Stimulated activated CD8-positive, alpha-beta memory T cell treated with anti-CD3 and anti-CD28 coated beads, Interleukin-15, amount 100 ng/mL, for 24 hours (primary cell): ENCODE data around the gene OR1F1.
"Not testable (repeated sequence)": the region's sequence is repeated elsewhere in the genome, so short reads cannot be mapped to it uniquely, and the experiment has no call there.

ENCODE experiments used
- DNase-seq: peaks from one replicate; pipeline ENCODE4 v3.0.0-alpha.2; 2020; ENCODE audit warnings: low read depth

Gene OR1F1

DNA sequence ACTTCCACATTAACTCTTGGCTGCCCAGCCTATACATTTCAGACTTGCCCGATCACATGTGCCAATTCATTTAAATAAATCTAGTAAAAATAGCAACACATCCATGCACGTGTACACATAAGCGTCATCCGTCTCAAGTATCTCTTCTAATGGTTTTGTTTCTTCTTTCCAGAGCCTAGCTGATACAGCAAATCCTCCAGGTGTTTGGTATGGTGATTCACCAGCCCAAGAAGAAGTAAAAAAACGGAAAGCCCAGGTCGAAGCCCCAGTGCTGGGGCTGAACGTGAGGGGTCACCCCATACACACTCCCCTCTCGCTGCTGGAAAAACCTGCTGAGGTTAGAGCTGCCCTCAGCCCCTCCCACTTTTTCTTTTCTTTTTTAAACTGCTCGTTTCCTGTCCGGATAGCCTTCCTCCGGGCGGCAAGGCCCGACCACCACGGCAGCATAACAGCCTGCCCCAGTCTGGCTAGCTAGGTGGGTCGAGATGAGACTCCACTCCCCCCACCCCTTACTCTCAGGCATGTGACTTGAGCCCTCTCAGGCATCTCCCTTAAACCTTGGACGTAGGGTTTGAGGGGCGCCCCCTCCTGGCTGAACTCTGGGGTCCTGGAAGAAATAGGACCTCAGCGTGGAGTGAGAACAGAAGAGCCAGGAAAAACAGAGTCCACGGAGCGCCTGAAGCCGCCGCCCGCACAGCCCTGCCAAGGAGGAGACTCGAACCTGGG is 13.9 kb upstream of the OR1F1 start:
- DNase-seq, result no peak

DNA sequence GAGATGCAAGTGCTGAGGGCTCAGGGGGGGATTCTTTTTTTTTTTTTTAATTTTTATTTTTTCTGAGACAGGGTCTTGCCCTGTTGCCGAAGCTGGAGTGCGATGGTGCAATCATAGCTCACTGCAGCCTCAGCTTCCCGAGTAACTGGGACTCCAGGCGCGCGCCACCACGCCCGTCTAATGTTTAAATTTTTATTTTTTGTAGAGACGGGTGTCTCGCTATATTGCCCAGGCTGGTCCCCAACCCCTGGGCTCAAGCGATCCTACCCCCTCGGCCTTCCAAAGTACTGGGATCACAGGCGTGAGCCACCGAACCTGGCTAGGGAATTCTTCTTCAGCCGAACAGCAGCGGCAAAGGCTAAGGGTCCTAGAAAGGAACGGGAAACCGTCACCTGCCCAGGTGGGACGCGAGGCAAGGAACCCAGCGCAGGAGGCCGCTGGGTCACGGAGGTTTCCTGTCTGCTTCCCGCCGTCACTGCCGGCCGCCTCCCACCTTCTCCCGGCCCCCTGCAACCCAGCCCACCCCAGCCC is 13.3 kb upstream of the OR1F1 start:
- DNase-seq, result no peak

DNA sequence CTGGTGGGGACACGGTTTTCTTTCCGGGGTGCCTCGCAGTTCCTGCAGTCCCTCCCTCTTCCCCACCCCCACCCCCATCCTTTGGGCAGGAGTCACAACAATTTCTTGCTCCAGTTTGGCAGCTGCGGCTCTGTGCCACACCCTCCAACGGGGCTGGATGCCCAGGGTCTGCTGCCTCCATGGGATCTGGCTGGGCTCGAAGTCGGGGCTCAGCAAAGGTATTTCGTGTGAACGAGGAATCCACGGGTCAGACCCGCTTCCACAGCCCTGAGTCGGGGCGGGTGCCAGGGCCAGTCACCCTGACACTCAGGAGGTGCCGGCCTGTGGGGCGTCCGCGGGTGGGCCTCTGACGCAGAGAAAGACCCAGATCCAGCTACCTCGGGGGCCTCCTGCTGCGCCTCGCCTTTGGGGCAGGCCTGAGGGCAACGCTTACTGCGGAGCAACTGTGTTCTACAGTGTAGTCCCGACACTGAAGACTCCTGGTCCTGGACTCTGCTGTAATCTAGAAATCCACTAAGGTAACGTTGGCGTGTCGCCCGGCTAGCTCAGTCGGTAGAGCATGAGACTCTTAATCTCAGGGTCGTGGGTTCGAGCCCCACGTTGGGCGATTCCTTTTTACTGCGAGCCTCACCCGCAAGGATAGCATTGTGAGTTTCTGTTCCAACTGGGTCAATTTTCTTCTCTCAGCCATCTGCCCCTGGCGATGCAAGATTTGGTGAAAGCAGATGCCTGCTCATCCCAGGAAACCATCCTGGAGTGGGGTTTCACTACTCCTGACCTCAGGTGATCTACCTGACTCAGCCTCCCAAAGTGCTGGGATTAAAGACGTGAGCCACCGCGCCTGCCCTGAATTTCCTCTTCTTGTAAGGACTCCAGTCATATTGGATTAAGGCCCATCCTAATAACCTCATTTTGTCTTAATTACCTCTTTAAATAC is 12.6 kb upstream of the OR1F1 start:
- no peak for DNase-seq

DNA sequence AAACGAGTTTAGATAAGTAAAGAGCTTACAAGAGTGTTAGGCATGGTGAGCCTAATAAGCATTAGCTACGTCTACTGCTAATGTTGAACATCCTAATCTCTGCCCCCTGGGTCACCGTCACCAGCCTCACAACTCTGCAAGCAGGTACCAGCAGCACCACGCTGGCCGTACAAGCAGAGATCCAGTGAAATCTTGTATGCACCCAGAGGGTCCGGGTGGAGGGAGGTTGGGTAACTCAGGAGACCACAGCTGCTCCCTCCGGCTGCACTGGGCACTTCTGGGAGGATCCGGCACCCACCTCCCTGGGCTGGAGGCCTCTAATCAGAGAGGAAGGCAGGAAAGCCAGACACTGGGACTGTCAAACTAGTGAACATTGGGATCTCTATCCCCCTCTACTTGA is 8.4 kb upstream of the OR1F1 start:
- no peak for DNase-seq

DNA sequence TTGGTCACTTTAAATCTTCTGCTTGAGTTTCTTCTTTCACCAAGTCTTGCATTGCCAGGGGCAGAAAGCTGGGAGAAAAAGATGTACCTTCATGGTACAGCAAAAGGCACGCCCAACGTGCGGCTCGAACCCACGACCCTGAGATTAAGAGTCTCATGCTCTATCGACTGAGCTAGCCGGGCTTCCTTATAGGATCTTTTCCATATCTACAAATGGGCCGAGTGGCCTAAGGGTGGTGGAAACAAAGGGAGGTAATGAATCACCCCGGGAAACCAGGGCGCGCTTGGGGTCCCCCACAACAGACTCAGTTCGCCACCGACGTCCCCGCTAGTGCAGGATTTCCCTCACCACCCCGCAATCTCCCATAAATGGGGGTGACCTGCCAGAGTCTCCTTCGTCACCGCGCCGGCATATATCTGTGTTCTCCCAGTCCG is 7.5 kb upstream of the OR1F1 start:
- no peak for DNase-seq

DNA sequence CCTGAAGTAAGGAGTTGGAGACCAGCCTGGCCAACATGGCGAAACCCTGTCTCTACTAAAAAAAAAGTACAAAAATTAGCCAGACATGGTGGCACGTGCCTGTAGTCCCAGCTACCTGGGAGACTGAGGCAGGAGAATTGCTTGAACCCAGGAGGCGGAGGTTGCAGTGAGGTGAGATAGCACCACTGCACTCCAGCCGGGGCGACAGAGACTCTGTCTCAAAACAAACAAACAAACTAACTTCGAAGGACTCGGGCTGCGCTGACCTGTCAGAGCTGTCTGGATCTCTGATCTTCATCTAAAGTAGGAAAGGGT is 5.8 kb upstream of the OR1F1 start:
- DNase-seq, result not testable (repeated sequence)

DNA sequence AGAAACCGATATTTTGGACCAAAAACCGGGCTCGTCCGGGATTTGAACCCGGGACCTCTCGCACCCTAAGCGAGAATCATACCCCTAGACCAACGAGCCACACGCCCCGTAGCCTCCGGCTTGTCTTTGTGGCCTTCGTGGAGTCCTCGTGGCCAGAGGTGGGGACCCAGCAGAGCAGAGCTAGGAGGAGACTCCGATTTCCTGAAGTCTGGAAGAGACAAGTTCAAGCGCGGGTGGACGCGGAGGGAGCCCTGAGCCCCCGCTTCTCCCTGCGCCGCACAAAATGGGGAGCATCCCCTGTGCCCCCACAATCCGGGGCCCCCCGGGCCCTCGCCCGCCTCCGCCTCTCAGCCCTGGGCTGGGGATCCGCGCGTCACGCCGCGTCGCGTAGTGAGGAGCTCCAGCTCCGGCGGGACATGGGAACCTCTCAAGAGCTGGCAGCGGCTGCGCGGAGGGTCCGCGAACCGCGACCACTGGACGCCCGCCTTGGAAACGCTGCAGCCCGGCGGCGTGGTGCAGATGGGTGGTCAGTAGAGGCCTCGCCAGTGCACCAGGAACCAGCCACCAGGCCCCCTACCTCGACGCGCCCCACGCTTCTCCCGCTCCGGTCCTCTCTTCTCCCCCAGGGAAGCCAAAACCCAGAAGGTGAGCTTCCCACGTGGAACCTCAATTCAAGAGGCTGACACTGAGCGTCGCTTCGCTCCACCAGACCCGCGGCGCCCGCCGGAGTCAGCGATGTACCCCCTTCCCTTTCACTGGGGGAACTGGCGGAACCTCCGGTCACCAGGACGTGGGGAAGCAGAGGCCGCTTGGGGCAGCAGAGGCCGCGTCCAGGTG is 5.2 kb upstream of the OR1F1 start:
- DNase-seq, result peak; percentile 71

DNA sequence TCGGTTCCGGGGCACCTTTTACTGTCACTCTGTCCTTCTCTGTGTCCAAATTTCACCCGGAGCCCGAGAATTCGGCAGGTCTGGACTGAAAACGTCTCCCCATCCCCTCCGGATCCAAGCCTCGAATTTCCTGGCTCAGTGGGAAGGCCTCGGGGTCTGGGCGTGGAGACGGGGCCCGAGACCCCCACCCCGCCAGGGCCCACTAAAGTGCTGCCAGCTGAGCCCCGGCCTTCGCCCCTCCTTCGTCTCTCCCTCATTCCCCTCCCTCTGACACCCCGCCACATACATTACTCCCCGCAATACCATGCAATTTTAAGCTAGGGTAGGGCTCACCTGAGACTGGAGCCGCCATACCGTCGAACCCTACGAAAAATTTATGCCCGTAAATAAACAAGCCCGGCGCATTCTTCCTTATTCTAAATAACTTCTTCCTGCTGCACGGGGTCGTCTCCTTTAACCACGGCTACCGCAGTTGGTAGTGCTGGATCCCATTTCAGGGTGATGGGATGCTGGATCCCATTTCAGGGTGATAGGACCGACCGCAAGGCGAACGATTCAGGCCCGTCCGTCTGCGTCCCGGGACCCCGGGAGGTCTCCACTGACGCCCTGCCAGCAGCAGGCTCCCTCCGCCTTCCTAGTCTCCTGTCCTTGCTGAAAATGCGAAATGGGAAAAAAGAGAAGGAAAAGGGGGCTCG is 4.4 kb upstream of the OR1F1 start:
- no peak for DNase-seq

DNA sequence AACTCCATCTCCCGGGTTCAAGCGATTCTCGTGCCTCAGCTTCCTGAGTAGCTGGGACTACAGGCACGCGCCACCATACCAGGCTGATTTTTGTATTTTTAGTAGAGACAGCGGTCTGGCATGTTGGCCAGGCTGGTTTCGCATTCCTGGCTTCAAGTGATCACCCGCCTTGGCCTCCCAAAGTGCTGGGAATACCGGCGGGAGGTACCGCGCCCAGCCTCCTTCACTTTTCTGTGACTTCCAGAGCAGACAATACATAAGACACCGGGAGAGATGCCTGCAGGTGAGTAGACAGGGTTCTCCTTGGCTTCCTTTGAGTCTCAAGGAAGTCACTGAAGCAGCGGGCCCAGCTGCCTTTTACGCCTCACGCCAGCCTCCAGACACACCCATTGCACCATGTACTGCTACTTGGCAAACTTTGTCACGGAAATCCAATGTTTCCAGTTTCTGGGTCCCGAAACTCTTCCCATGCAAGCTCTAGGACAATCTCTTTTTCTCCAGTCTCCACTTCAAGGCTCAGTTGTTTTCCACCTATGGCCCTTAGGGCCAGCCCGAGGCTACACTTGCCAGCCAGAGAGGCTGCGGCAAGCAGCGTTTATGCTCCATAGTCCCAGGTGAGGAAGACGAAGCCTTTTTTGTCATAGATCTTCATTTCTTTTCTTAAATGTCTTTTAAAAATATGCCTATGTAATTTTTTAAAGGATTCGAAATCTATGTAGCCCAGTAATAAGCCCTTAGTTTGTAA is 886 bp upstream of the OR1F1 start:
- no peak for DNase-seq

DNA sequence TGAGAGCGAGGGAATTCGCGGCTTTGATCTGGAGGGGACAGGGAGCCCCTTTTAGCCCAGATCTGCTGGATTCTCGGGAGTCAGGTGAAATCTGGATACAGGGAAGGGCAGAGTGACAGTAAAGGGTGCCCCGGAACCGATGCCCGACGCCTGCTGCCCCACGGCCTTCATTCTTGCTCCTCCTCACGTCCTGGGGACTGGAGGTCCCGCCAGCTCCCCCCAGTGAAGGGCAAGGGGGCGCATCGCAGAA is 596 bp downstream of the OR1F1 start:
- no peak for DNase-seq

DNA sequence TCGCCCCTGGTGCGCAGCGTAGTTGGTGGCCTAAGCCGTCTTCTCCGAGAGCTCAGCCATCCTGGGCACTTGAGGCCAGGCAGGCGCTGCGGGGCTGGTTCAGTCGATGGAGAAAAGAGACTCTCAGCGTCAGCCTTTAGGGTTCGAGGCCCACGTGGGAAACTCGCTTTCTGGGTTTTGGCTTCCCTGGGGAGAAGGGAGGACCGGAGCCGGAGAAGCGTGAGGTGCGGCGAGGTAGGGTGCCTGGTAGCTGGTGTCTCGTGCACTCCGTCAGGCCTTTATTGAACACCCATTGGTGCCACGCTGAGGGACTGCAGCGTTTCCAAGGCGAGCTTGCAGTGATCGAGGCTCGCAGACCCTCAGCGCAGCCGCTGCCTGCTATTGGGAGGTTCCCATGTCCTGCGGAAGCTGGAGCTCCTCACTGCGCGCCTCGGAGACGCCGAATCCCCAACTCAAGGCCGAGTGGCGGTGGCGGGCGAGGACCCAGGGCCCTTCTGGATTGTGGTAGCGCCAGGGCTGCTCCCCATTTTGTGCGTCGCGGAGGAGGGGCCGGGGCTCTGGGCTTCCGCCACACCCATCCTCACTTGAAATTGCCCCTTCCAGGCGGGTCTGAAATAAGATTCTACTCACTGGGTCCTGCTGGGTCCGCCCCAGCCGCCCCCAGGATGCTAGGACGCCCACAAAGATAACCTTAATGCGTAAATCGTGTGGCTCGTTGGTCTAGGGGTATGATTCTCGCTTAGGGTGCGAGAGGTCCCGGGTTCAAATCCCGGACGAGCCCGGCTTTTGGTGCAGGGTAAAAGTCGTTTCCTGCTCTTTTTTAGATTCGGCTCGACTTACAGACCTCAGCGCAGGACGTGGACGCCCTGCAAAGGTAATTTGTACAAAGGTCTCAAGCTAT is 1.2 kb downstream of the OR1F1 start:
- no peak for DNase-seq

DNA sequence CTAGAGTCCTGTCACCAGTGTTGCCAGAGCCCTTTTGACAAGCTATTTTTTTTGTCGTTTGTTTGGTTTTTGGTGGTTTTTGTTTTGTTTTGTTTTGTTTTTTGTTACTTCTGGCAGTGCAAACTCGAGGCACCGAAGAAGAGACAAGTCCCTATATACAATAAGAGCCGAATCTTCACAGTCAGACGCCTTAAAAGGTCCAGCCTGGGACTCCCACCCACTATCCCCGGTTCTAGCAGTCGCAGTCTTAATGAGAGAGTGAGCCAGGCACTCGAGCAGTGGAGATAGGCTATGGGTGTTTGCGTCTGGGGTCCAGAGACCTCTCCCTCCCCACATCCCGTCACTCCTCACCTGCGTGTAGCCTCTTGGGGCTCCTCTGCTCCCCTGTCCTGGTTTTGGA is 1.9 kb downstream of the OR1F1 start:
- DNase-seq, result no peak

DNA sequence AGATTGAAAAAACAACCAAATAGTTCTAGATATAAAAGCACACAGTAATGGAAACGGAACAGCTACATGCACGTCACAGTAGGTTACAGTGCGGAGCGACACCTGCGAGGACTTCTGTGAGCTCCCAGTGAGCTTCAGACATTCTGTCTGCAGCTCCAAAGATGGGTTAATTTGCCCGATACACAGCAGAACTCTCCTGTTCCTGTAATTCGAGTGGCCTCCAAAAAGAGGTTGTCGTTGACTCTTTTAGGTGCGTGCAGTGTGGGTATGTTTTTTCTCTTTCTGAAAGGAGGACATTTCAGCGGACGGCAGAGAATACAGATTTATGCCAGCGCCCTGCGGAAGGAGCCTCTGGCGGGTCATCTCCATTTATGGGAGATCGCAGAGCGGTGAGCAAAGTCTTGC is 2.9 kb downstream of the OR1F1 start:
- no peak for DNase-seq

DNA sequence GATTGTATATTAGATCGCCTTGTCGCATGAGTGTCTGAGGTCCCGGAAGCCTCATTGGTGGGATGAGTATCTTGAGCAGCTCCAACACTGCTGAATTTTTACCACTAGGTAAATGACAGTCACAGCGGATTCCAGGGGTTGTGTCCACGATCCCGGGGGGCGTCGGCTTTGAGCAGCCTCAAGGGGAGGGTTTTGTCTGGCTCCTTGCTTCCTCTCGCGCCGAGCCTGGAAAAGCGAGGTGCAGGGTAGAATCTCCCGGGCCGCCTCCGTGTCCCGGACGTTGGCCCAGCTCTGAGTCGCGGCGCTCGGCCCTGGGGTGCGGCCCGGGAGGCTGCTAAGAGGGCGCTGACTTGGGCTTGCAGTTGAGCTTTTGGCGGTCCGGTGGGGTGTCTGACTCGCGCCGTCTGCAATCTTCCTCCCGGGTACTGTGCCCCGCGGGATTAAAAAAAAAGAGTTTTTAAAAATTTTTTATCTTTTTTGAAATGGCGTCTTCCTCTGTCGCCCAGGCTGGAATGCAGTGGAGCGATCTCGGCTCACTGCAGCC is 4.5 kb downstream of the OR1F1 start:
- DNase-seq, result no peak

DNA sequence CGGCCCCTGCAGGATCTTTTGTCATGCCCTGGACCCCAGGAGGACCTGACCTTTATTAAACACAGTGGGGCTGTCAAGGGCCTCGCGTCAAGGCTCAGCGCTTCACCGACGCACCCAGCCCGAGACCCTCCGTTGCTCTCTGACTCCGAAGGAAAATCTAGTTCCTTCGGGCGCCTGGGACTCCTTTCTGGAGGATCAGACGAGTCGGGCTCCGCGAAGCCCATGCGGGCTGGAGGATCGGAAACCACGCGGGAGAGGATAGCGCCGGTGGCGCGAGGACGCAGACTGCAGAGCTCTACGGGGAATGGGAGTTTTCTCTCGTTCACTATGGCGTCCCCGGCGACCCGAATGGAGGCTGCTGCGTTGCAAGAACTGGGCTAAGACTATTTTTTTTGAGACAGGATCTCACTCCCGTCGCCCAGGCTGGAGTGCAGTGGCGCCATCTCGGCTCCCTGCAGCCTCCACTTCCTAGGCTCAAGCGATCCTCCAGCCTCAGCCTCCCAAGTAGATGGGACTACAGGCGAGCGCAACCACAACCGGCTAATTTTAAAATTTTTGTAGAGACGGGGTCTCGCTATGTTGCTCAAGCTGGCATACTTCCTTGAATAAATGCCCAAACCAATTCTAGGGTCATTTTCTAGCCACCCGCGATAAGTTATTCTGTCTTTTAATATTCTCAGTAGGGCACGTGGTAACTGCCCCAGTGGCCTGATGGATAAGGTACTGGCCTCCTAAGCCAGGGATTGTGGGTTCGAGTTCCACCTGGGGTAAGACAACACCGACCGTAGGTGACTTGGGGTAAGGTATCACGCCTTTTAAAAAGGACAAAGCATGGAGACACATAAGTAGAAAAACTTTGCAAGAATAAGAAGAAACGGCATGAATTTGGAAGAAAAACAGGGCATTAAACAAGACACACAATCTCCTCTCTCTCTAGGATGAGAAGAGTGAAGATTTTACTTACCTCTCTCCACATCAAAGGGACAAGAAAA is 5.5 kb downstream of the OR1F1 start:
- no peak for DNase-seq

DNA sequence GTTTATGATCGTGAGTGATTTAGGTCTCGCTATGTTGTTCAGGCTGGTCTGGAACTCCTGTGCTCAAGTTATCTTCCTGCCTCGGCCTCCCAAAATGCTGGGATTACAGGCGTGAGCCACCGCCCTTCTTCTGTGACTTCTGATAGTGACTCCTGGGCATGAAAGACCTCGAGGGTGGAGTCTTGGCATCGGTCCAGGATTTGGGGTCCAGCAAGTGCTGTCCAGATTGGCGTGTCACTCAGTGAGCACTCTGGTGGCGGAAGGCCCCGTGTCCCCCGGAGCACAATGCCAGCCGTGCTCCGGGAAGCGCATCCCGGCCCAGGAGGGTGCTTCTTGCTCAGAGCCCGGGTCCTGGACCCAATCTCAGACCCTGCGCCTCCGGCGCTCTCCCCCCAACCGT is 6.8 kb downstream of the OR1F1 start:
- no peak for DNase-seq

DNA sequence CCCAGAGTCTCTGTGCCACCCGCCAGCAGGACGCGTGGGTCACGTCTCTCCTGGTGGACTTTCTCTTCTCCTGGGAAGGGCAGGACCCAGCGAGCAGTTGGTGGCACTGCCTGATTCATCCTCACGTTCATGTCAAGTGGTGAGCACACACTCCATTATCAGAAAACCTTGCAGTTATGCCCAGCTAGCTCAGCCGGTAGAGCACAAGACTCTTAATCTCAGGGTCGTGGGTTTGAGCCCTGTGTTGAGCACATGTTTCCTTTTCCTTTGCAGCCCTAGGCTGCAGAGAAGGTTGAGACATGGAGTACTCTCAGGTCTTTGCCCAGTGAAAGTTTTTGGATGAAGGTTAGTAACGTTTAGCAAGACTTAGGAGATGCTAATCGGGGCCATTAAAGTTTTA is 8.0 kb downstream of the OR1F1 start:
- no peak for DNase-seq

DNA sequence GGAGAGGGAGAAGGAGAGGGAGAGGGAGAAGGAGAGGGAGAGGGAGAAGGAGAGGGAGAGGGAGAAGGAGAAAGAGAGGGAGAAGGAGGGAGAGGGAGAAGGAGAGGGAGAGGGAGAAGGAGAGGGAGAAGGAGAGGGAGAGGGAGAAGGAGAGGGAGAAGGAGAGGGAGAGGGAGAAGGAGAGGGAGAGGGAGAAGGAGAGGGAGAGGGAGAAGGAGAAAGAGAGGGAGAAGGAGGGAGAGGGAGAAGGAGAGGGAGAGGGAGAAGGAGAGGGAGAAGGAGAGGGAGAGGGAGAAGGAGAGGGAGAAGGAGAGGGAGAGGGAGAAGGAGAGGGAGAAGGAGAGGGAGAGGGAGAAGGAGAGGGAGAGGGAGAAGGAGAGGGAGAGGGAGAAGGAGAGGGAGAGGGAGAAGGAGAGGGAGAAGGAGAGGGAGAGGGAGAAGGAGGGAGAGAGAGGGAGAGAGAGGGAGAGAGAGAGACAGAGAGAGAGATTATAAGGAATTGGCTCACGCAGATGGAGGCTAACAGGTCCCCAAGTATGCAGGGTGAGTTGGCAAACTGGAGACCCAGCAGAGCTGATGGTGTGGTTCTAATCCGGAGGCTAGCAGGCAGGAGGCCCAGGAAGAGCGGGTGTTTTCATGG is 9.8 kb downstream of the OR1F1 start:
- not testable (repeated sequence) for DNase-seq
